A549 (cell line): Measurements from ENCODE around the gene LMNTD1.

Source experiments
- RCOR1 ChIP-seq: fragments of 150-350 bp; IDR thresholded peaks from 2 replicates; pipeline ENCODE4 v1.6.1; 2014; ENCODE audit warnings: antibody characterized with exemption, low read length, low read depth
- SREBF2 ChIP-seq: fragments of 450-650 bp; IDR thresholded peaks from 2 replicates; pipeline ENCODE4 v1.6.1; 2014; ENCODE audit warnings: mild to moderate bottlenecking, moderate library complexity

GRCh38 chr12:25491396-25492325, 61.4 kb downstream of the LMNTD1 start:
- TF ChIP-seq RCOR1 (no peak), SREBF2 (no peak)
